Measurements from ENCODE around the gene HABP2.

The HABP2 gene

DNA sequence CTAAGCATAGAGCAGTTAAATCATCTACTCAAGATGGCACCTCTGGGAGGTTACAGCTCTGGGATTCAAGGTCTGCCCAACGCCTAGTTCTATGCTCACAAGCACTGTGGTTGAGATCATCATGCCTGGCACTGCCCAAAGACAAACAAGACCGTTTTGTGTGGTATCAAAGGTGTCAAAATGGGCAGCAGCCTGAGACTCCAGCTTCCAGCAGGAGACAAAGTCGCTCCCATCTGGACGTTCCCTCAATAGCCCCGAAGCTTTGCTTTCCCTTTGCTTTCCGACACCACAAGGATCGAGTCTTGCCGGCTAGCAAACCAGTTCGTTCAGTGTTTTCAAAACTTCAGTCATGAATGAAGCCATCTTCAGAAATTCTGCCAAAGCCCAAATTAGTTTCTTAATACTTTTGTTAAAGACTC, 5.1 kb downstream of the HABP2 start:
- DNase-seq (ENCODE audit: low read depth), result no peak

DNA sequence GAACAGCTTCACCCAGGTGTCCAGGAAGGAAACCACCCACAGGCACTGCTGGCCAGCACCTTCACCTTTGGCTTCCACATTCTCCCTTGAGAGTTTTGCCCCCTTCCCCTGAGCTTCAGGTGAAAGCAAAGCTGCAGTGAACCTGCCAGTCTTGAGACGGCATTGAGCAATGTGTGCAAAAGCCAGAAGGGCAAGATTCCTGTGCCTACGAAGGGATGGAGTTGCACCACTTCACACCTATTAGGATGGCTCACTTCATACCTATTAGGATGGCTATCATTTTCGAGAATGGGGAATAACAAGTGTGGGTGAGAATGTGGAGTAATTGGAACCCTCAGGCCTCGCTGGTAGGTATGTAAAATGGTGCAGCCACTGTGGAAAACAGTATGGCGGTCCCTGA, 7.2 kb downstream of the HABP2 start:
- no peak for DNase-seq (ENCODE audit: low read depth)

DNA sequence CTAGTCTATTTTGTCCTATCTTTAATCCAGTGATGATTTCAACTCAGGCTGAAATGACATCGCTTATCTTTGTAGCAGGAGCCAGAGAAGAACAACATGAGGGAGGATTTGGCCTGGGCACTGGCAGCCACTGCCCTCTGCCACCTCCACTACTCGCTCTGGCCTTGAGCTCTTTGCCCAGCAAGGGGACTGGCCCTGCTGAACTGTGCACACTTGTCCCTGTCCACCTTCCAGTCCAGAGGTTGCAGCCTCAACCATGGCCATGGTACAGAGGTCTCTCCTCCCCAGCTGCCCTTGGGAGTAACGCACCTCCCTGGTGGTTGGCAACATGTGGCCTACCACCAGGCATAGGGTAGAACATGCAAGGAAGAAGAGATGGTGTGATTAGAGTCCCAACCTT, 8.4 kb downstream of the HABP2 start:
- DNase-seq (ENCODE audit: low read depth), result no peak

DNA sequence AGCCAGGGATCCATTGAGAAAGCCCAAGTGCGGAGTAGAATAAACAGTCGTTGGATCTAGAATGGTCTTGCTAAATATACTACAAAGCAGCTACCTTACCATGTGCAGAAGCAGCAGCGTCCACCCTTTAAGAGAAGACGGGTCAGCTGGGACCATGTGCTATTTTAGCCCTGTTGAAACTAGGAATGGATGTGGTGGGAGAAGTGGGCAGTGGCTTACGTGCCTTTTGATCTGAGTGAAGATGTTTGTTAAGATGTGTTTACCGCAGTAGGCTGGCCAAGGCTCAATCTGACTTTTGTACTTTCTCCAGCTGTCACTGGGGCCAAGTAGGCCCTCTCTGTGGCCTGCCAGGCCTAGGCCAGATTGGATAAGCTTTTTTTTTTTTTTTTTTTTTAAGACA, 9.2 kb downstream of the HABP2 start:
- no peak for DNase-seq (ENCODE audit: low read depth)

DNA sequence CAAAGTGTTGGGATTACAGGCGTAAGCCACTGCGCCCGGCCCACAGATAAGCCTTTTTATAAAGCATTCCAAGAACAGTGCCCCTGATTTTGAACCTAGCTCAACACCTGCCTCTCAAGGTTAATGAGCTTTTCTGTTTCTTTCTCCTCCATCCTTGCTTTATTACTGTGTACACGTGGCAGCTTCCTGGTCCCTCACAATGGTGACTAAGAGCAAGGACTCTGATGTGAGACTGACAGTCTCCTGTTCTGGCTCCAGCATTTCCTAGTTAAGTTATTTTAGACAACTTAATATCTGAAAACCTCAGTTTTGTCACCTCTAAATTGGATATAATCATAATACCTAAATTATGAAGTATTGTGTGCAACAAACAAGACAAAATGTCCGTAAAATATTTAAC, 9.9 kb downstream of the HABP2 start:
- no peak for DNase-seq (ENCODE audit: low read depth)

DNA sequence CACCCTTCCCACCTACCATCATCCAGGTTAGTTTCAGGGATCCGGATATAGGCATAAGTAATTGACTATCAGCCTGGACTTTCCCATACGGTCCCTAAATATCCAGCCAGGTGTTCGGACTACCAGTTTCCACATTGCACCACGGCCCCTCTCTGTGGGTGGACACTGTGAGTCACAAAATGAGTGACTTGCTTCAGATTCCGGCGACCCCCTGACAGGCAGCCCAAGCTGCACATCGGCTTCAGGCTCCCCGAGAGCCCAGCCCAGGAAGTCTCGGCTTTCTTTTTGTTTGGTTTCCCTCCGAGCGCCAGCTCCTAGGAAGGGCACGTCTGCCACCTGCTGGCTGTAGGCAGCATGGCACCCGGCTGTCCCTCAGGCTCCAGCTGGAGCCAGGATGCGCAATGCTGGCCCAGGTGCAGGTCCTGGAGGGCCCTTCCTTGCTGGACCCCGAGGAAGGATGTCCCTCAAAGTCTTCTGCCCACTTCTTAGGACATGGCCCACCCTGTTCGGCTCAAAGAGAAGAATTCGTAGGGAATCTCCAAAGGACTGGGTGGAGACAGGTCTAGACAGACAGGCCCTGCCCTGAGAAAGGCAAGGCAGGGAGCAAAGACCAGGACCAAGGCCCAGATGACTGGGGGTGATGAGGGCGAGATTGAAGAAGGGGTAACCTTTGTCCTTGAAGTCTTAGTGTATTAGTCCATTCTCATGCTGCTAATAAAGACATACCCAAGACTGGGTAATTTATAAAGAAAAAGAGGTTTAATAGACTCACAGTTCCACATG, 10.6 kb downstream of the HABP2 start:
- DNase-seq (ENCODE audit: low read depth), result peak; percentile 12

DNA sequence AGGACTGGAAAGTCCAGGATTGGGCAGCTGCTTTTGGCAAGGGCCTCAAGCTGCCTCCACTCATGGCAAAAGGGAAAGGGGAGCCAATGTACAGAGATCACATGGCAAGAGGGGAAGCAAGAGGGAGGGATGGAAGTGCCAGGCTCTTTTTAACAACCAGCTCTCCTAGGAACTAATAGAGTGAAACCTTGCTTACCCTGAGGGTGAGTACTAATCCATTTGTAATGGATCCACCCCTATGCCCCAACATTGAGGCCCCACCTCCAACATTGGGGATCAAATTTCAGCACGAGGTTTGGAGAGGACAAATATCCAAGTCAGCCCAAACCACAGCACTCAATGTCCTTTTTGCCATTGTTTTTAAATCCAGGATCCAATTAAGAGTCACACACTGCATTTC, 12.5 kb downstream of the HABP2 start:
- no peak for DNase-seq (ENCODE audit: low read depth)

DNA sequence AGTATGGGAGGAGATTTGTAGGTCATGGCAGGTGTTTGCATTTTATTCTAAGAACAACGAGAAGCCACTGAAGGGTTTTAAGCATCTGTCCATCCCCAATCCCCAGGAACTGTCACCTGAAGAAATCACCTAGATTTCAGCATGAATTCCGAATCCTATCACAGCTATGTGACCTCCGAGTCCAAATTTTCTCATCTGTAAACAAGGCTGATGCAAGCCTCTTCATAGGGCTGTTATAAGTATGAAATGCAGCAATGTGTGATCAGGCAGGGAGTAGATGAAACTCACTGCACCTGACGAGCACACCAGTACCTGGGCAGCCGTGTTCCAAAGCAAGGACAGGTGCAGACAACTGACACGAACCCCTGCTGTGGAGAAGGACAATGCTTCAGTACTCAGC, 14.0 kb downstream of the HABP2 start:
- DNase-seq (ENCODE audit: low read depth), result no peak

DNA sequence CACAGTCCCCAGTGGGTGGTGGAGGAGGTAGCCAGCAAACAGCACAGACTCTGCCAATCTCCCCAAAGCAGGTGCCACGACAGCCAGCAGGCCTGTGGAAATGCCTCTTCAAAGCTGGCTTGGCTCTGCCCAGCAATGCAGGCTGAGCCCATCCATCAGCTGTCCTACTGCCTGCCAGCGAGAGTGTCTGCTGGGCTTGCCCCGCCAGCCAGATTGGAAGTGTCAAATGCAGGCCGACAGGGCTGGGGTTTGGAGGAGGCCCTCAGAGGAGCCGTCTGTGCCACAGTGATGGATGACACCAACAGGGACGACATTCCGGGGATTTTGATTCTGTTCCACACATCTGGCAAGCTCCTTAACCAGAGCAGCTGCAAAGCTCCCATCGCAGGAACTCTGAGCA, 16.7 kb downstream of the HABP2 start:
- no peak for DNase-seq (ENCODE audit: low read depth)

DNA sequence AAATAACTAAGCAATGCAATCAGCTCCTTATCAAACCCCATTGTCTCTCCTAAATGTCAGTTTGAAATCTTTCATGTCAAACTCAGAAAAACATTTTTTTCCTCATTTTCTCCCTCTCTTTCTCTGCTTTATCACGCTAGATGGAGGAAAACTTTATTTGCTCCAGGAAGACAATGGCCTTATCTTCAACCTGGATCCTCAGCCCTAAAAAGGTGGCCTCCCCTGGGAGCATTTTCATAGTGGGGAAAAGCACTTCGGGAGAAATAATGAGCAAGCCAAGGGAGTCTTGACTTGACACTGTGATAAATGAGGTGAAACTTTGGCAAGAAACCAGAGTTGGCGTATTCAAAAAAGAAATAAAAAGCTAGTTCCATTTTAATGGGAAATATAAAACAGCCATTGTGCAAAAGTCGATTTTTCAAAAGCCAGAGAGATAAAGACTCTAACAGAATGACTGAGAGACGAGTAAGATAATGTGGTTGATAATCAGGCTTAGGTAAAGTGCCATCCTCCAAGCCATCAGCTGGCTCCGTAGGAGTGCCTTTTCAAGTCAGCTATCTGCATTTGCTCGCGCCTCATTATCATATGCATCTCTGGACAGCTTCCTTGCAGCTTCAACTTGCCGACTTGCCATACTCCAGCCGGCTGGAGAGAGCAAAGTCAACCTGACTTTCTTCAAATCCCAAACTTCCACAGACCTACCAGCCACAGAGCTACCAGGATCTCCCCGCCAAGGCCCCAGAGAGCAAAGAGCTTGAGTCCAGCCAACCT, 19.9 kb downstream of the HABP2 start:
- no peak for DNase-seq (ENCODE audit: low read depth)

DNA sequence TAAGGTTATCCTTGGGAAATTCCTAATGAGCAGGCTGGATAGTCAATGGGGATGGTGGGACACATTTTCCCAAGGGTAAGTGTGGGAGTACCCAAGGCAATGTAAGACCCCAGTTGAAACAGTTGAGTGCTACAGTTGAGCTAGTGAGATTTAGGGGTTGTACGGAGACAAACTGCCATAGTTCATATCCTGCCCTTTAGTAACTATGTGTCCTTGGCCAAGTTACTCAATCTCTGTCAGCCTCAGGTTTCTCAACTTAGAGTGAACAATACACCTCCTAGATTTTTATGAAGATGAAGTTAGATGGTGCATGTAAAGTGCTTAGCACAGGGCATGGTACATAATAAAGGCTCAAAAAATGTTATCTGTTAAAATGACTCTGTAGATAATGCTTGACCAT, 20.5 kb downstream of the HABP2 start:
- no peak for DNase-seq (ENCODE audit: low read depth)

DNA sequence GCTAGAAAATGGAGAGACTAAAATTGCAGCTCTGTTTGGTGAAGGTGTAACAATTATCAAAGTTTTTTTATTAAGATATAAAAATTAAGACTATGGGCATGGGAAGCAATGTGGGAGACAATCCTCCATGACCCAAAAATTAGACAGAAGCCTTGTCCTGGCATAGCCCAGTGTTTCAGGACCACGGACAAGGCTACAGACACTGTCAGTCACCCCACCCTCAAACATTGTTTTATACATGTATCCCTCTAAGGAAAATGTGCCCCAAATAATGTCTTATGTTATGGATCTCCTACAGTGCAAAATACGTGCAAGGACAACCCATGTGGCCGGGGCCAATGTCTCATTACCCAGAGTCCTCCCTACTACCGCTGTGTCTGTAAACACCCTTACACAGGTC, 24.0 kb downstream of the HABP2 start:
- DNase-seq (ENCODE audit: low read depth), result no peak

DNA sequence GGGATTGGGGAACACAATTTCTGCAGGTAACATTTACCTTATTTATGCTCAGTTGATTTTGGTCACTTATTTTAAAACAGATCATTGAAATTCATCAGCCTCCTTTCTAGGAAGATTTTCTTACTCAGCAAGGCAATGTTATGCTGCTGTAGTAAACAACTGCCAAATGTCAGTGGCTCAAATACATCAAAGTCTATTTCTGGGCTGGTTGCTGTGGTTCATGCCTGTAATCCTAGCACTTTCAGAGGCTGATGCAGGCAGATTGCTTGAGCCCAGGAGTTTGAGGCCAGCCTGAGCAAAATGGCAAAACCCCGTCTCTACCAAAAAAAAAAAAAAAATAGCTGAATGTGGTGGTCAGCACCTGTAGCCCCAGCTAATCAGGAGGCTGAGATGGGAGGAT, 25.9 kb downstream of the HABP2 start:
- DNase-seq (ENCODE audit: low read depth), result no peak

DNA sequence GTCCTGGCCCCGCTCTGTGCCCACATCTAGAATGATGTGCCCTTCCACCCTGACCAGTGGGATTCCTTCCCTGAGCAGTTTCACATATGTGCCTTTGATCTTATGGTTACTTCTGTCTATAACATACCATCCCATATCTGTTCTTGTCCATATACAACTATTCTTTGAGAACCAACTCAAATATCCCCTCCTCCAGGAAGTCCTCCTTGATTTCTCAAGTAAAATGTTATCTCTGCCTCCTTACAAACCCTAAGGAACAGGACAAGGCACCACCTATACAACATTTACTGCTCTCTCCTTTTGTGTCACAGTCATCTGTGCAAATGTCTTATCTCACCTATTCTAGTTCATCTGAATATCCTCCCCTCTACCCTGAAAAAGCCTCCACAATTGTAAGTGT, 28.2 kb downstream of the HABP2 start:
- DNase-seq (ENCODE audit: low read depth), result no peak

DNA sequence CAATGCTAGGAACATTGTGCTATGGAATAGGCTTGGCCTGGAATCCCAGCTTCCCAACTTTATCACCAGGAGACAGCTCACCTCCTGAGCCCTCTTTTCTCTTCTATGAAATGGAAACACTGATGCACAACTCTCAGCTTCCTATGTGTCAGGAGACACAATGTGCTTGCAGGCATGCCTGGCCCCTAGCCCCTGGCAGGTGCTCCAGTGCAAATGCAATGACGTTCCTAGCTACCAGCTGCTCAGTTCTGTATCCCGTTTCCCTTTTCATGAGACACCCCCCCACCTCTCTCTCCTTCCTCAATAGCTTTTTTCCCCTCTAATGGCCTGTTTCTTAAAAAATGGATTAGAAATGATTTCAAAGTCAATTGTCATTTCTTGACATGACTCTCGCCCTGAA, 30.7 kb downstream of the HABP2 start:
- no peak for DNase-seq (ENCODE audit: low read depth)

DNA sequence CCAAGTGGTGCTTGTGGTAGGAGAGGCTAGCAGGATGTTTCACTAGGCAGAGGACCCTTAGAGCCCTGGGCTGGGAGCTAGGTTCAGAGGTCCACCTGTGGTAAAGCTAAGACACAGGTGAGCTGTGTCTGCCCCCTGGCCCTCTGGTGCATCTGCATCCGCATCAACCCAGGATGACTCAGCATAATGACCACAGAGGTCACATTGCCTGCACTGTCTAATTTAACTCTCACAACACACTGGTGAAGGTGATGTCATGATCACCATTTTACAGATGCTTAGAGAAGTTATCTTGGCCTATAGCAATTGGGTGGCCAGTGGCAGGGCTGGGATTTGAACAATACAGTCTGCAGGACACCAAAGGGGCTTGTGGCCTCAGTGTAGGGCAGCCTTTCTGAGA, 33.1 kb downstream of the HABP2 start:
- DNase-seq (ENCODE audit: low read depth), result no peak

DNA sequence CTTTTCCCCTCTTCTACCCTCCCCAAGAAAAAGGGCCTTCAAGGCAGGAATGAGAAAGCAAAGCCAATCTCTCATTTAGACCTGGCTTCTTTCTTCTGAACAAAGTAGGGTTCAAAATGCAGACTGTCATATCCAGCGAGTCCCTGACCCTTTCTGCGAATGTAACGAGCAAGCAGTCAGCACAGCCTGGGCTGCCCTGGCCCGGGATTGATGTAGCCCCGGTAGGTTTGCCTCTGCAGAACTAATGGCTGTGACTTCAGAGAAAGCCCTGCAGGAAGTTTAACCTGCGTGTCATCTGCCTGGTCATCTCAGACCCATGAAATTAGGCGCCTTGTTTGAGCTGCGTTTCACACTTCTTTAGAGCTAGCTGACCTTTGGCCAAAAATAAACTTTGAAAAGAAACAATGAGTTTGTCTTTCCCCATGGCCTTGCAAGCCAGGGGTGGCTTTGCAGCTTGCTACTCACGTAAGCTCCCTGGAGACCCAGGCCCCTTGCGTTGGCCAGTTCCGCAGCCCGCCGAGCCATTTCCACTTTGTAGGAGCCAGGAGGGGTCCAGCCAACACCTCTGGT, 36.4 kb downstream of the HABP2 start:
- no peak for DNase-seq (ENCODE audit: low read depth)

DNA sequence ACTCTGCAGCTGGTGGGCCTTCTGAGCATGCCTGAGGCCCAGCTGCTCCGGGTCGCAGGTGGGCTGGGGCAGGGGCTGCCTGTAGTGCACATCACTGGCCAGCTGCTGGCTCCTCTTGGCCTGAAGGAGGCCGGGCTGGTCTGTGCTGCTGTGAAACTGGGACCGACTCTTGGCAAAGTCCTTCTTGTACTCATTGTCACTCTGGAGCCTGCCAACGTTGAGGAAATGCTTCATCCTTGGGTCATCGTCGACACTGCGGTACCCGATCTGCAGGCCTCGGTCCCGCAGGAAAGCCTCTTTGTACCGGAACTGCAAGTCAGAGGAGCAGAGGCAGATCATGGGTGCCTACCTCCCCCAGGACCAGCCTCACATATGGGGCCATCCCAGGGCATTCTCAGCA, 37.7 kb downstream of the HABP2 start:
- no peak for DNase-seq (ENCODE audit: low read depth)

DNA sequence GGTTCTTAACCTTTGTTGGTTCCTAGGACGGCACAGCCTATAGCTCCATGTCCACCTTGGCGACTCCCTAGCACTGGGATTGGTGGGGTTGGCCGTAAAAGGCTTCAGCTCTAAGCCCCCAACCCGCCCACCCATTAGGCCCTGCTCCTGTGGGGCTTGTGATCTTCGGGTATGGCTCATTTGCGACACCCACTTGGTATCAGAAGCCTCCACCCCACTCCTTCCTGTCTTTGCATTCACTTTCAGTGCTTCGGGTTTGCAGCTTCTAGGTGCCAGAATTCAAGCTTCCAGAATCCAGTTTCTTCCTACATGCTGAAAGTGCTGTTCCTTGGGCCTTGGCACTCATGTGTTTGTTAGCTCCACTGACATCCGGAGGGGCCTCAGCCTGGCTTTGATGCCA, 39.5 kb downstream of the HABP2 start:
- DNase-seq (ENCODE audit: low read depth), result no peak

DNA sequence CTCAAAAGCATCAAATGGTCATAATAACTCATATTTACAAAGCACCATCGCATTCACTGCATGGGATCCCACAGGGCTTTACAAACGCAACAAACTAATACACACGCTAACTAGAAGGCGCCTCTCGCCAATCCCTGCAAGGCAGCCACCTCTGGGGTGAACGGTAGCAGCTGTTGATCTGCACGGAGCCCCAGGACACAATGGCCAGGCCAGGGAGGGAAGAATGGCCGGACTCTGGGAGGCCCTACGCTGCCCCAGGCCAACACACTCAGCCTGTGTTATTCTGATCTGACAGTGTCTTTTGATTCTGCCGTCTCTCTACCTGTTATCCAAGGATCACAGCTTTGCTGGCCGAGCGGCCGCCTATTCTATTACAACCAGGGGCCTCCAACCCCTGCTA, 41.8 kb downstream of the HABP2 start:
- DNase-seq (ENCODE audit: low read depth), result no peak

DNA sequence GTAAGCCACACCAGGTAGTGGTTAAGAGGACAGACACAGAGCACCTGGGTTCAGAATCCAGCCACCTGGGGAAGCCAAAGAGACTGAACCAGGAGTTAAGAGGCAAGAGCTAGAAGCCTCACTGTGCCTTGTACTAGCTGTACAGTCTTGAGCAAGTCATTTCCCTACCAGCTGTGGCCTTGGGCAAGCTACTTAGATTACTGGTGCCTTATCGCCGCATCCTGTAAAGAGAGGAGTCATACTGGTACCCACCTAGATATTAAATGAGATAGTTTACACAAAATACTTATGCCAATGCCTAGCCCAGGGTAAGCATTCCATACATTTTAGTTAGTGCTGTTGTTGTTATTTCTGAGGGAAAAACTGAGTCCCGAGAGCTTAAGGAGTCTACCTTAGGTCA, 47.7 kb downstream of the HABP2 start:
- no peak for DNase-seq (ENCODE audit: low read depth)

DNA sequence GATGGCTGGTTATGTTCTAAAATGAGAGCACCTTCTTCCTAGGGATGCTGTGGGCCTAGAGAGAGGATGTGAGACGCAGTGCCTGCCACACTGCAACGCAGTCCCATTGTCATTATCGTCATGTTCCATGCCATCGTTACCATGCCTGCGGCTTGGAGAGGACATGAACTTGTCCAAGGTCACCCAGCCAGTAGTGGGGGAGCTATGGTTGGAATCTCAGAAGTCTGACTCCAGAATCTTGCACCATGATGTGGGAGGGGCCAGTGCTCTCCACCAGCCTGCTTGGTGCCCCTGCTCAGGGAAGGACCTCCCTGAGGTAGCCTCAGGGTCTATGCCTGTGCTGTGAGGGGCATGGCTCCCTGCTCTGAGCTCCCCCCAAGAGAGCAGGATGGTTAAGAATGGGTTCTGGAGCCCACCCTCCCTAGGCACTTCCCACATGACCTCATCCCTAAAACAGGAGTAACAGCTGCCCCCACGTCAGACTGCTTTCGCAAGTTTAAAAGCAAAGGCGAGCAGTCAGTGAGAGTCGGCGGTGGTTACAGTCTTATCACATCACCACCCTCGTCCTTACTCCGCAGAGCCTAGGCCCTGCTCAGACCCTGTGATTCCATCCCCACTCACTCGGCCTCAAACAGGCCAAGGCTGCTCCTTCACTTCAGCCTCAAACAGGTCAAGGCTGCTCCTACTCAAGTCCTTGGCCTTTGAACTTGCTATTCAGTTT, 50.4 kb downstream of the HABP2 start:
- DNase-seq (ENCODE audit: low read depth), result no peak

DNA sequence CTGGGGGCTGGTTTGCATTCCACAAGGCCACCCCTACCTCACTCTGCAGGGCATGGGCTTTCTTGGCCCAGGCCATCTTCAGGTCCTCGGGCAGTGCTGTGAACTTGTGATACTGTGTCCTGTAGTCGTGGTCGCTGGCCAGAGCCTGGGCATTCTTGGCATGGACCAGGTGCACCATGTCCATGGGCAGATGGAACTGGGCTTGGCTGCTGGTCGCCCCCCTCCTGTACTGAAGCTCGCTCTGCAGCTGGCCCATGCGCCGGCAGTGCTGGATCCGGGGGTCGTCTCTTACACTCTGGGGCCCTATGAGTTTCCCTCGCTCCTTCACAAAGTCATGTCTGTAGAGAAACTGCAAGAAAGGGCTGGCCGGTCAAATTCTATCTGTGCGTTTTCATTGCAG, 51.7 kb downstream of the HABP2 start:
- DNase-seq (ENCODE audit: low read depth), result no peak

Data from HS-27A (cell line).